DOHH2 (cell line): ENCODE measurements around the gene PPP2R2C.

Experiments
- H3F3A ChIP-seq: fragments of 200-600 bp; sonication (generic), shearing (Covaris generic); 2 replicates; pipeline ENCODE4 v1.6.0; 2016; ENCODE audit warnings: antibody characterized with exemption, mild to moderate bottlenecking; ENCODE audit not compliant: control insufficient read depth, insufficient read depth
- H3K27ac ChIP-seq: fragments of 200-600 bp; sonication (generic); 2 replicates; pipeline ENCODE4 v1.5.1; 2014; ENCODE audit warnings: low read depth, mild to moderate bottlenecking, low read length, moderate library complexity
- H3K27me3 ChIP-seq: fragments of 200-600 bp; sonication (generic); 2 replicates; pipeline ENCODE4 v1.6.1; 2014; ENCODE audit warnings: mild to moderate bottlenecking, low read length, mixed read lengths; ENCODE audit not compliant: control insufficient read depth
- H3K36me3 ChIP-seq: fragments of 200-600 bp; sonication (generic); 2 replicates; pipeline ENCODE4 v1.6.1; 2014; ENCODE audit warnings: mild to moderate bottlenecking, low read length, moderate library complexity, mixed read lengths; ENCODE audit not compliant: control insufficient read depth
- H3K4me1 ChIP-seq: fragments of 200-600 bp; sonication (generic); 2 replicates; pipeline ENCODE4 v1.6.1; 2014; ENCODE audit warnings: mild to moderate bottlenecking, low read length, mixed read lengths; ENCODE audit not compliant: control insufficient read depth
- H3K4me2 ChIP-seq: fragments of 200-600 bp; sonication (generic); 2 replicates; pipeline ENCODE4 v1.6.0; 2014; ENCODE audit warnings: mild to moderate bottlenecking, low read length, moderate library complexity
- H3K4me3 ChIP-seq: fragments of 200-600 bp; sonication (generic); 2 replicates; pipeline ENCODE4 v1.5.1; 2014; ENCODE audit warnings: mild to moderate bottlenecking, low read length, mixed read lengths
- H3K79me2 ChIP-seq: fragments of 200-600 bp; sonication (generic); 2 replicates; pipeline ENCODE4 v1.6.1; 2014; ENCODE audit warnings: mild to moderate bottlenecking, low read length, mixed read lengths; ENCODE audit not compliant: control insufficient read depth
- H3K9me2 ChIP-seq: fragments of 200-600 bp; sonication (generic); replicated peaks from 2 replicates; pipeline ENCODE4 v1.6.1; 2014; ENCODE audit warnings: mild to moderate bottlenecking, low read length, mixed read lengths; ENCODE audit not compliant: control insufficient read depth
- H3K9me3 ChIP-seq: fragments of 200-600 bp; sonication (generic); 2 replicates; pipeline ENCODE4 v1.6.1; 2014; ENCODE audit warnings: antibody characterized with exemption, low read length, mixed read lengths; ENCODE audit not compliant: control insufficient read depth, insufficient read depth
- H4K20me1 ChIP-seq: fragments of 200-600 bp; sonication (generic); 2 replicates; pipeline ENCODE4 v1.6.0; 2014; ENCODE audit warnings: low read depth, mild to moderate bottlenecking, antibody characterized with exemption, low read length, moderate library complexity; ENCODE audit not compliant: control insufficient read depth, insufficient read depth
- CTCF ChIP-seq: fragments of 200-600 bp; sonication (generic); IDR thresholded peaks from one replicate; pipeline ENCODE4 v1.5.1; 2014; ENCODE audit warnings: antibody characterized with exemption, mild to moderate bottlenecking, low read depth, low read length; ENCODE audit not compliant: poor library complexity, severe bottlenecking
- EZH2phosphoT487 ChIP-seq: fragments of 200-600 bp; sonication (generic); IDR thresholded peaks from 2 replicates; pipeline ENCODE4 v1.6.1; 2017; ENCODE audit warnings: borderline replicate concordance, mild to moderate bottlenecking, antibody characterized with exemption, low read length, moderate library complexity, mixed read lengths

PPP2R2C gene

GRCh38 chr4:6272863-6273660 lies 199.4 kb downstream of the PPP2R2C start:
- H3K9me3 ChIP-seq: no peaks in the 10 kb centered on the region

GRCh38 chr4:6271701-6272465 lies 200.5 kb downstream of the PPP2R2C start:
- peaks cover 23% of the 10 kb centered on the region for H3K4me1 ChIP-seq
- no peak overlapping the region for H3K4me2 ChIP-seq

More at GRCh38 chr4:6272863-6273660, 199.4 kb downstream of the PPP2R2C start:
- H3K4me1 ChIP-seq: peaks cover 13% of the 10 kb centered on the region
- H3K4me3 ChIP-seq: no peak overlapping the region
- no peaks in the 10 kb centered on the region; the same call in 1 of the 2 replicates for H4K20me1 ChIP-seq
- TF ChIP-seq CTCF: no peak
- TF ChIP-seq EZH2phosphoT487: no peak
- H3K79me2 ChIP-seq: no peaks in the 10 kb centered on the region
- no peaks in the 10 kb centered on the region for H3K36me3 ChIP-seq
- H3K27me3 ChIP-seq: peaks cover 3% of the 10 kb centered on the region; the same call in 1 of the 2 replicates
- H3F3A ChIP-seq: no peaks in the 10 kb centered on the region
- H3K9me2 ChIP-seq: no peaks in the 10 kb centered on the region
- H3K4me2 ChIP-seq: no peak overlapping the region
- H3K27ac ChIP-seq: no peak overlapping the region

GRCh38 chr4:6271206-6271605 lies 201.2 kb downstream of the PPP2R2C start:
- H3F3A ChIP-seq: no peaks in the 10 kb centered on the region
- no peak overlapping the region for H3K27ac ChIP-seq
- no peaks in the 10 kb centered on the region for H3K9me2 ChIP-seq
- H3K4me1 ChIP-seq: peaks cover 23% of the 10 kb centered on the region
- TF ChIP-seq CTCF (no peak), EZH2phosphoT487 (no peak)
- H4K20me1 ChIP-seq: no peaks in the 10 kb centered on the region; the same call in 1 of the 2 replicates
- H3K79me2 ChIP-seq: no peaks in the 10 kb centered on the region
- no peak overlapping the region for H3K4me2 ChIP-seq
- no peak overlapping the region for H3K4me3 ChIP-seq
- H3K27me3 ChIP-seq: peaks cover 3% of the 10 kb centered on the region; the same call in 1 of the 2 replicates
- H3K36me3 ChIP-seq: no peaks in the 10 kb centered on the region
- no peaks in the 10 kb centered on the region for H3K9me3 ChIP-seq

More at GRCh38 chr4:6271701-6272465, 200.5 kb downstream of the PPP2R2C start:
- H3K79me2 ChIP-seq: no peaks in the 10 kb centered on the region
- H3K4me3 ChIP-seq: no peak overlapping the region
- no peaks in the 10 kb centered on the region for H3K9me3 ChIP-seq
- no peaks in the 10 kb centered on the region for H3F3A ChIP-seq
- H3K36me3 ChIP-seq: no peaks in the 10 kb centered on the region
- no peaks in the 10 kb centered on the region; the same call in 1 of the 2 replicates for H4K20me1 ChIP-seq
- TF ChIP-seq CTCF: no peak
- TF ChIP-seq EZH2phosphoT487: no peak
- H3K27ac ChIP-seq: no peak overlapping the region
- peaks cover 3% of the 10 kb centered on the region; the same call in 1 of the 2 replicates for H3K27me3 ChIP-seq
- H3K9me2 ChIP-seq: no peaks in the 10 kb centered on the region
